ENCODE measurements around the gene SEC16A.

The SEC16A gene

GRCh38 chr9:136488247-136489214 lies 5.7 kb upstream of the SEC16A start:
- Histone ChIP-seq H3K79me1 (ENCODE audit: low read depth, low read length) (peaks cover 10% of the 10 kb centered on the region), H2BK5ac (ENCODE audit: low read length) (peak overlapping the region; percentile 49), H3K4me2 (ENCODE audit: insufficient read depth, low read length, poor library complexity, severe bottlenecking) (no peak overlapping the region), H3K27ac (replicated peaks; ENCODE audit: low read length) (no peak overlapping the region), H4K91ac (ENCODE audit: low read depth, low read length, poor library complexity) (no peak overlapping the region), H3K4me1 (ENCODE audit: control insufficient read depth in 2 of 2, insufficient read depth in 1 of 2, low read depth in 1 of 2, low read length in 2 of 2) (peaks cover 10 to 26% of the 10 kb centered on the region in 2 donors), H4K8ac (ENCODE audit: low read depth, low read length) (no peak overlapping the region), H3K23ac (ENCODE audit: low read depth, low read length, poor library complexity) (no peak overlapping the region), H3K4ac (ENCODE audit: low read length) (no peak overlapping the region), H3K18ac (ENCODE audit: low read length) (peak overlapping the region; percentile 8), H2BK120ac (ENCODE audit: low read depth, low read length) (no peak overlapping the region), H3K14ac (ENCODE audit: low read length) (no peak overlapping the region), H2AK5ac (ENCODE audit: low read depth, low read length) (peak overlapping the region; percentile 82), H3K36me3 (replicated peaks in 1 of 2; ENCODE audit: control insufficient read depth in 2 of 2, insufficient read depth in 2 of 2, low read length in 2 of 2) (no peaks in the 10 kb centered on the region), H2AFZ (ENCODE audit: low read length) (no peak overlapping the region), H3K27me3 (ENCODE audit: control insufficient read depth in 3 of 3, insufficient read depth in 3 of 3, low read depth in 1 of 3, low read length in 3 of 3) (no peaks in the 10 kb centered on the region), H3K9ac (ENCODE audit: low read depth, low read length, poor library complexity) (peak overlapping the region; percentile 13), H3K4me3 (ENCODE audit: low read length in 2 of 2) (no peak overlapping the region), H3K9me3 (replicated peaks in 1 of 2; ENCODE audit: control insufficient read depth in 2 of 2, insufficient read depth in 1 of 2, low read depth in 1 of 2, low read length in 2 of 2) (no peaks in the 10 kb centered on the region), H2BK15ac (ENCODE audit: low read length) (peak overlapping the region; percentile 3), H2BK12ac (ENCODE audit: low read length) (peak overlapping the region; percentile 86)
- no CpG with 5 or more reads among the region's 22 CpGs for WGBS, 2 donors (ENCODE audit: extremely low coverage in 2 of 2, insufficient read length in 2 of 2, insufficient replicate concordance in 1 of 2)
- DNase-seq (ENCODE audit: low spot score) = peak; percentile 72

GRCh38 chr9:136487672-136488071 lies 4.8 kb upstream of the SEC16A start:
- H2BK12ac ChIP-seq (ENCODE audit: low read length) = peak overlapping the region; percentile 86
- peak overlapping the region; percentile 3 for H2BK15ac ChIP-seq (ENCODE audit: low read length)
- H2BK5ac ChIP-seq (ENCODE audit: low read length) = peak overlapping the region; percentile 49
- H2AK5ac ChIP-seq (ENCODE audit: low read depth, low read length) = peak overlapping the region; percentile 82
- peak overlapping the region; percentile 3 for H4K91ac ChIP-seq (ENCODE audit: low read depth, low read length, poor library complexity)
- no peaks in the 10 kb centered on the region for H3K9me3 ChIP-seq (replicated peaks in 1 of 2; ENCODE audit: control insufficient read depth in 2 of 2, insufficient read depth in 1 of 2, low read depth in 1 of 2, low read length in 2 of 2)
- no peak overlapping the region for H2BK120ac ChIP-seq (ENCODE audit: low read depth, low read length)
- H3K9ac ChIP-seq (ENCODE audit: low read depth, low read length, poor library complexity) = peak overlapping the region; percentile 56
- no peak overlapping the region for H3K4me3 ChIP-seq (ENCODE audit: low read length in 2 of 2)
- H4K8ac ChIP-seq (ENCODE audit: low read depth, low read length) = peak overlapping the region; percentile 45
- H3K36me3 ChIP-seq (replicated peaks in 1 of 2; ENCODE audit: control insufficient read depth in 2 of 2, insufficient read depth in 2 of 2, low read length in 2 of 2) = no peaks in the 10 kb centered on the region
- no CpG with 5 or more reads among the region's 7 CpGs for WGBS, 2 donors (ENCODE audit: extremely low coverage in 2 of 2, insufficient read length in 2 of 2, insufficient replicate concordance in 1 of 2)
- H3K18ac ChIP-seq (ENCODE audit: low read length) = no peak overlapping the region
- H3K23ac ChIP-seq (ENCODE audit: low read depth, low read length, poor library complexity) = no peak overlapping the region
- peaks cover 5 to 26% of the 10 kb centered on the region in 2 donors for H3K4me1 ChIP-seq (ENCODE audit: control insufficient read depth in 2 of 2, insufficient read depth in 1 of 2, low read depth in 1 of 2, low read length in 2 of 2)
- H3K79me1 ChIP-seq (ENCODE audit: low read depth, low read length) = peaks cover 9% of the 10 kb centered on the region
- H3K4me2 ChIP-seq (ENCODE audit: insufficient read depth, low read length, poor library complexity, severe bottlenecking) = no peak overlapping the region
- no peak overlapping the region for H3K4ac ChIP-seq (ENCODE audit: low read length)
- no peak for DNase-seq (ENCODE audit: low spot score)
- H3K27me3 ChIP-seq (ENCODE audit: control insufficient read depth in 3 of 3, insufficient read depth in 3 of 3, low read depth in 1 of 3, low read length in 3 of 3) = no peaks in the 10 kb centered on the region
- H3K27ac ChIP-seq (replicated peaks; ENCODE audit: low read length) = no peak overlapping the region
- H3K14ac ChIP-seq (ENCODE audit: low read length) = no peak overlapping the region
- H2AFZ ChIP-seq (ENCODE audit: low read length) = no peak overlapping the region

DNA sequence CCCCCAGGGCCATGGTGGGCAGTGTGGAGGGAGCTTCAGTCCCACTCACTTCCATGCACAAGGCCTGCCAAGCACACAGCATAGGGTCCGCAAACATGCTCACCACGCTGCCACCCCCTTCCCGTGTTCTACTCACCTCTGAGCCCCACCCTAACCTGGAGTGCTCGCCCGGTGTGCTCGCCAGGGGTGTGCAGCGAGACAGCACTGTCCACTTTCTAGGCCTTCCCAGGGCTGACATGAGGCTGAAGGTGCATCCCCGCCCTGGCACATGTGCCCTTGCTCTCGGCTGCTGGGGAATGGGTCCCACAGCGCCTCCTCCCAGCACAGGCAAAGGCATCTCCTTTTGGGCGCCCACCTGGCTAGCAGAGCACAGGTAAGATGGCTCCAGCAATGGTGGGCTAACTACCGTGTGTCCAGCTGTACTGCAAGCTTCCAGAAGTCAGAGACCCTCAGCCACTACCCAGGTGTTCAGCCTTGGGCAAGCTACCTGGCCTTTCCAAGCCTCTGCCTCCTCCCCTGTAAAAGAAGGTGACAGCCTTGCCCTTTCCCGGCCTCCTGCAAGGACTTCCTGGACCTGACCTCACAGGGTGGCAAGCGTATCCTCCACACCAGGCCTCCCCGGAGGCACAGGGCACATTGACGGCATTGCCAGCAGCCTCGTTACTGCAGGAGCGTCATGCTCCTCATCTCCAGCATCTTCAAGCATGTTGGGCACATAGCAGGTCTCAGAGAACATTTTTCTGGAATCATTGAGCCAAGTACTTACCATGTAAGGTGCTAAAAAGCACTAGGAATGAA lies 4.2 kb upstream of the SEC16A start:
- no peak overlapping the region for H3K18ac ChIP-seq (ENCODE audit: low read length)

GRCh38 chr9:136486131-136486530 lies 3.3 kb upstream of the SEC16A start:
- no peak overlapping the region for H3K4ac ChIP-seq (ENCODE audit: low read length)

More for the DNA sequence above, 4.2 kb upstream of the SEC16A start:
- DNase-seq (ENCODE audit: low spot score) = no peak
- peak overlapping the region; percentile 17 for H3K4ac ChIP-seq (ENCODE audit: low read length)
- peaks cover 6 to 26% of the 10 kb centered on the region in 2 donors for H3K4me1 ChIP-seq (ENCODE audit: control insufficient read depth in 2 of 2, insufficient read depth in 1 of 2, low read depth in 1 of 2, low read length in 2 of 2)
- WGBS, 2 donors (ENCODE audit: extremely low coverage in 2 of 2, insufficient read length in 2 of 2, insufficient replicate concordance in 1 of 2) = no CpG with 5 or more reads among the region's 18 CpGs
- H3K4me2 ChIP-seq (ENCODE audit: insufficient read depth, low read length, poor library complexity, severe bottlenecking) = no peak overlapping the region
- peak overlapping the region; percentile 82 for H2AK5ac ChIP-seq (ENCODE audit: low read depth, low read length)
- H3K36me3 ChIP-seq (replicated peaks in 1 of 2; ENCODE audit: control insufficient read depth in 2 of 2, insufficient read depth in 2 of 2, low read length in 2 of 2) = no peaks in the 10 kb centered on the region
- H3K79me1 ChIP-seq (ENCODE audit: low read depth, low read length) = peaks cover 8% of the 10 kb centered on the region
- no peak overlapping the region for H2BK12ac ChIP-seq (ENCODE audit: low read length)
- H3K27ac ChIP-seq (replicated peaks; ENCODE audit: low read length) = no peak overlapping the region
- H3K9me3 ChIP-seq (replicated peaks in 1 of 2; ENCODE audit: control insufficient read depth in 2 of 2, insufficient read depth in 1 of 2, low read depth in 1 of 2, low read length in 2 of 2) = no peaks in the 10 kb centered on the region
- H4K8ac ChIP-seq (ENCODE audit: low read depth, low read length) = no peak overlapping the region
- H3K4me3 ChIP-seq (ENCODE audit: low read length in 2 of 2) = no peak overlapping the region
- H2BK120ac ChIP-seq (ENCODE audit: low read depth, low read length) = no peak overlapping the region
- no peak overlapping the region for H4K91ac ChIP-seq (ENCODE audit: low read depth, low read length, poor library complexity)
- no peak overlapping the region for H2BK15ac ChIP-seq (ENCODE audit: low read length)
- H3K14ac ChIP-seq (ENCODE audit: low read length) = no peak overlapping the region
- peak overlapping the region; percentile 72 for H3K9ac ChIP-seq (ENCODE audit: low read depth, low read length, poor library complexity)
- H3K27me3 ChIP-seq (ENCODE audit: control insufficient read depth in 3 of 3, insufficient read depth in 3 of 3, low read depth in 1 of 3, low read length in 3 of 3) = no peaks in the 10 kb centered on the region
- no peak overlapping the region for H2AFZ ChIP-seq (ENCODE audit: low read length)
- no peak overlapping the region for H3K23ac ChIP-seq (ENCODE audit: low read depth, low read length, poor library complexity)
- peak overlapping the region; percentile 17 for H2BK5ac ChIP-seq (ENCODE audit: low read length)

More at GRCh38 chr9:136486131-136486530, 3.3 kb upstream of the SEC16A start:
- no peak overlapping the region for H3K27ac ChIP-seq (replicated peaks; ENCODE audit: low read length)
- no peak overlapping the region for H3K4me3 ChIP-seq (ENCODE audit: low read length in 2 of 2)
- H4K8ac ChIP-seq (ENCODE audit: low read depth, low read length) = no peak overlapping the region
- no CpG with 5 or more reads among the region's 7 CpGs for WGBS, 2 donors (ENCODE audit: extremely low coverage in 2 of 2, insufficient read length in 2 of 2, insufficient replicate concordance in 1 of 2)
- H3K9ac ChIP-seq (ENCODE audit: low read depth, low read length, poor library complexity) = no peak overlapping the region
- H2BK5ac ChIP-seq (ENCODE audit: low read length) = peak overlapping the region; percentile 17
- no peak overlapping the region for H3K23ac ChIP-seq (ENCODE audit: low read depth, low read length, poor library complexity)
- no peak overlapping the region for H2AFZ ChIP-seq (ENCODE audit: low read length)
- H2BK12ac ChIP-seq (ENCODE audit: low read length) = no peak overlapping the region
- H2BK15ac ChIP-seq (ENCODE audit: low read length) = peak overlapping the region; percentile 27
- H3K4me1 ChIP-seq (ENCODE audit: control insufficient read depth in 2 of 2, insufficient read depth in 1 of 2, low read depth in 1 of 2, low read length in 2 of 2) = peaks cover 10 to 34% of the 10 kb centered on the region in 2 donors
- H3K14ac ChIP-seq (ENCODE audit: low read length) = no peak overlapping the region
- no peaks in the 10 kb centered on the region for H3K27me3 ChIP-seq (ENCODE audit: control insufficient read depth in 3 of 3, insufficient read depth in 3 of 3, low read depth in 1 of 3, low read length in 3 of 3)
- no peak overlapping the region for H4K91ac ChIP-seq (ENCODE audit: low read depth, low read length, poor library complexity)
- H3K18ac ChIP-seq (ENCODE audit: low read length) = no peak overlapping the region
- H3K4me2 ChIP-seq (ENCODE audit: insufficient read depth, low read length, poor library complexity, severe bottlenecking) = no peak overlapping the region
- peak overlapping the region; percentile 82 for H2AK5ac ChIP-seq (ENCODE audit: low read depth, low read length)
- H2BK120ac ChIP-seq (ENCODE audit: low read depth, low read length) = no peak overlapping the region
- no peak for DNase-seq (ENCODE audit: low spot score)
- peaks cover 8% of the 10 kb centered on the region for H3K79me1 ChIP-seq (ENCODE audit: low read depth, low read length)
- H3K9me3 ChIP-seq (replicated peaks in 1 of 2; ENCODE audit: control insufficient read depth in 2 of 2, insufficient read depth in 1 of 2, low read depth in 1 of 2, low read length in 2 of 2) = no peaks in the 10 kb centered on the region
- H3K36me3 ChIP-seq (replicated peaks in 1 of 2; ENCODE audit: control insufficient read depth in 2 of 2, insufficient read depth in 2 of 2, low read length in 2 of 2) = no peaks in the 10 kb centered on the region
